Esophagus muscularis mucosa (tissue), 4 donors: ENCODE measurements around the gene GFER.
"Not testable (repeated sequence)": the region's sequence is repeated elsewhere in the genome, so short reads cannot be mapped to it uniquely, and the experiment has no call there.

ENCODE experiments used
- CTCF ChIP-seq, 3 experiments: fragments of 200-600 bp in 2 of 3; fragments of 450-650 bp in 1 of 3; sonication (generic) in 2 of 3; IDR thresholded peaks; one replicate each; pipeline ENCODE4 v1.5.1; 2017 to 2019; ENCODE audit warnings: antibody characterized with exemption in 3 of 3, mild to moderate bottlenecking in 2 of 3, moderate library complexity in 1 of 3
- EP300 ChIP-seq: sonication (generic); formaldehyde crosslinking; IDR thresholded peaks from one replicate; pipeline ENCODE4 v1.6.1; 2017; ENCODE audit warnings: antibody characterized with exemption
- POLR2AphosphoS5 ChIP-seq, 2 donors: sonication (generic); formaldehyde crosslinking; IDR thresholded peaks; one replicate each; pipeline ENCODE4 v1.6.1; 2017; ENCODE audit warnings: antibody characterized with exemption in 2 of 2

- TF ChIP-seq CTCF (IDR thresholded peaks at IDR 0.05); POLR2AphosphoS5 (IDR thresholded peaks at IDR 0.05); EP300: not testable (repeated sequence)
These were observed 26.4 kb upstream of the GFER start for GRCh38 chr16:1957434-1958142.
